HepG2 (cell line): ENCODE results near the gene EXTL1. TPM values are rescaled to one million over a fixed set of nuclear protein-coding genes. Genes with fewer than 3 reads are reported as not detected.

Experiments used
- ATAC-seq: fragments of 200-7000 bp; cut with Tn5 transposase; 3 replicates; pipeline ENCODE4 v1.9.1; 2020; ENCODE audit warnings: mild to moderate bottlenecking, moderate library complexity
- BruUV-seq: library from RNA; stranded (reverse); fragments of 400-500 nt; replicated peaks from 2 replicates; lab custom pipeline; 2021; lab: Mats Ljungman, UMichigan
- CTCF ChIA-PET: fragments of 300-600 bp; formaldehyde crosslinking; extraction: SDS; loops from one replicate; lab custom pipeline; 2021; ENCODE audit warnings: low total read pairs, inconsistent platforms, low intra/inter-chr PET ratio; lab: Yijun Ruan, JAX
- POLR2A ChIA-PET: fragments of 350-600 bp; sonication (Branson Sonifier 250); formaldehyde crosslinking; loops from one replicate; lab custom pipeline; 2020; ENCODE audit warnings: antibody characterized with exemption, inconsistent platforms; lab: Yijun Ruan, JAX
- DNase-seq: peaks from one replicate; pipeline ENCODE4 v3.0.0-alpha.2; 2015; ENCODE audit warnings: low spot score
- FAIRE-seq: peaks from 3 replicates; lab custom pipeline; 2011; peaks lifted over from hg19 to GRCh38; lab: Jason Lieb, UNC
- H2AFZ ChIP-seq: one replicate; pipeline ENCODE4 v1.6.1; 2011; ENCODE audit warnings: low read length, inconsistent platforms
- H3K27ac ChIP-seq: fragments of 300-600 bp; 3 replicates; pipeline ENCODE4 v1.8.0; 2011; ENCODE audit warnings: mixed run types, mild to moderate bottlenecking, mixed read lengths, low read length, inconsistent platforms; ENCODE audit not compliant: insufficient read depth; ENCODE audit errors: extremely low read length
- H3K27me3 ChIP-seq, 2 experiments: fragments of 200-600 bp in 1 of 2; 2 replicates in 1 of 2; 3 replicates in 1 of 2; pipeline versions ENCODE4 v1.6.0 to v1.8.0; 2011; ENCODE audit warnings: low read length in 2 of 2, mild to moderate bottlenecking in 2 of 2, moderate library complexity in 2 of 2, inconsistent platforms in 1 of 2; ENCODE audit not compliant: insufficient read depth in 2 of 2, control insufficient read depth in 1 of 2
- H3K36me3 ChIP-seq, 2 experiments: fragments of 200-600 bp in 1 of 2; replicated peaks in 1 of 2; 2 replicates in 1 of 2; 3 replicates in 1 of 2; pipeline versions ENCODE4 v1.5.1 to v1.8.0; 2011; ENCODE audit warnings: low read length in 2 of 2, inconsistent platforms in 1 of 2; ENCODE audit not compliant: insufficient read depth in 2 of 2, control insufficient read depth in 1 of 2
- H3K4me1 ChIP-seq: 2 replicates; pipeline ENCODE4 v1.5.1; 2012; ENCODE audit warnings: low read length, inconsistent platforms; ENCODE audit not compliant: insufficient read depth
- H3K4me2 ChIP-seq: 2 replicates; pipeline ENCODE4 v1.6.0; 2011; ENCODE audit warnings: low read depth, low read length, inconsistent platforms
- H3K4me3 ChIP-seq, 3 experiments: fragments of 200-600 bp in 1 of 3; sonication (generic), shearing (Covaris generic) in 1 of 3; replicated peaks in 1 of 3; 2 replicates each; pipeline ENCODE4 v1.5.1; 2011 to 2016; ENCODE audit warnings: low read length in 3 of 3, inconsistent platforms in 2 of 3, low read depth in 2 of 3, mild to moderate bottlenecking in 2 of 3, control low read depth in 1 of 3, mixed read lengths in 1 of 3; ENCODE audit not compliant: insufficient read depth in 1 of 3
- H3K79me2 ChIP-seq: one replicate; pipeline ENCODE4 v1.6.1; 2011; ENCODE audit warnings: low read length, inconsistent platforms; ENCODE audit not compliant: insufficient read depth
- H3K9ac ChIP-seq: 2 replicates; pipeline ENCODE4 v1.6.0; 2011; ENCODE audit warnings: mild to moderate bottlenecking, low read depth, low read length, inconsistent platforms; ENCODE audit not compliant: insufficient read depth
- H3K9me3 ChIP-seq: 2 replicates; pipeline ENCODE4 v1.5.1; 2012; ENCODE audit warnings: mild to moderate bottlenecking, low read length
- H4K20me1 ChIP-seq: 2 replicates; pipeline ENCODE4 v1.6.0; 2011; ENCODE audit warnings: inconsistent platforms, mild to moderate bottlenecking, low read length, moderate library complexity; ENCODE audit not compliant: insufficient read depth
- ARNTL ChIP-seq: sonication (generic); formaldehyde crosslinking; IDR thresholded peaks from 2 replicates; pipeline ENCODE4 v1.4.0; 2020; ENCODE audit warnings: mild to moderate bottlenecking, missing genetic modification reagents
- ATF7 ChIP-seq, 2 experiments: fragments of 450-650 bp in 1 of 2; sonication (generic) in 1 of 2; formaldehyde crosslinking in 1 of 2; IDR thresholded peaks; 2 replicates each; pipeline versions ENCODE4 v1.4.0 to v1.6.1; 2016 to 2020; ENCODE audit warnings: antibody characterized with exemption in 1 of 2, mild to moderate bottlenecking in 1 of 2, missing genetic modification reagents in 1 of 2
- FOXM1 ChIP-seq: sonication (generic); formaldehyde crosslinking; IDR thresholded peaks from 2 replicates; pipeline ENCODE4 v1.5.0; 2020; ENCODE audit warnings: missing genetic modification reagents
- GPN1 ChIP-seq: sonication (generic); formaldehyde crosslinking; IDR thresholded peaks from 2 replicates; pipeline ENCODE4 v1.5.1; 2020; ENCODE audit warnings: missing genetic modification reagents, borderline replicate concordance
- ISL2 ChIP-seq: sonication (generic); formaldehyde crosslinking; IDR thresholded peaks from 2 replicates; pipeline ENCODE4 v1.5.0; 2020; ENCODE audit warnings: missing genetic modification reagents
- MTA1 ChIP-seq: sonication (generic); formaldehyde crosslinking; IDR thresholded peaks from 2 replicates; pipeline ENCODE4 v1.4.0; 2020; ENCODE audit warnings: missing genetic modification reagents, mild to moderate bottlenecking, borderline replicate concordance
- MTA3 ChIP-seq: sonication (generic); formaldehyde crosslinking; IDR thresholded peaks from 2 replicates; pipeline ENCODE4 v1.4.0; 2020; ENCODE audit warnings: missing genetic modification reagents
- RNF2 ChIP-seq: fragments of 450-650 bp; conservative IDR thresholded peaks from 2 replicates; pipeline ENCODE4 v1.6.1; 2016; ENCODE audit warnings: low read depth
- ZKSCAN1 ChIP-seq: fragments of 150-350 bp; IDR thresholded peaks from 2 replicates; pipeline ENCODE4 v1.6.1; 2014; ENCODE audit warnings: low read length
- ZNF44 ChIP-seq: sonication (generic); formaldehyde crosslinking; IDR thresholded peaks from 2 replicates; pipeline ENCODE4 v1.5.1; 2020; ENCODE audit warnings: mild to moderate bottlenecking, missing genetic modification reagents
- ZNF547 ChIP-seq: sonication (generic); formaldehyde crosslinking; IDR thresholded peaks from 2 replicates; pipeline ENCODE4 v1.5.1; 2020; ENCODE audit warnings: mild to moderate bottlenecking, missing genetic modification reagents
- ZNF777 ChIP-seq: sonication (generic); formaldehyde crosslinking; IDR thresholded peaks from 2 replicates; pipeline ENCODE4 v1.4.0; 2020; ENCODE audit warnings: missing genetic modification reagents
- WGBS: methylation state at CpG from one replicate; pipeline ENCODE4 v1.1.6; 2017; ENCODE audit warnings: low lambda C conversion rate; 5-methylcytosine and 5-hydroxymethylcytosine counted together
- in situ Hi-C: cut with HindIII; loops from 2 replicates; pipeline ENCODE4 v1.10.0; 2017; ENCODE audit warnings: low pct_unique_long_range_greater_than_20kb; ENCODE audit not compliant: extremely low pct_ligation_motif_present
- intact Hi-C: fragments of 100-400 bp; cut with micrococcal nuclease; formaldehyde crosslinking; loops from one replicate; pipeline ENCODE4 v1.10.0; 2022; ENCODE audit not compliant: unreplicated experiment
- polyA plus RNA-seq, 8 experiments: library from polyadenylated mRNA; depleted of rRNA in 3 of 8; stranded (reverse) in 7 of 8; unstranded in 1 of 8; fragments of >200 nt; fragmentation: Illumina TruSeq in 4 of 8; extraction: Trizol in 4 of 8; gene quantifications; 2 replicates each; pipeline versions ENCODE4 v1.2.1 to v1.2.3, GENCODE V29; 2011 to 2016; ENCODE audit warnings: low read depth in 4 of 8, missing spikeins in 1 of 8, mixed read lengths in 1 of 8; ENCODE audit not compliant: insufficient read depth in 1 of 8
- total RNA-seq, 5 experiments: library from RNA; depleted of rRNA; stranded (reverse); fragments of >200 nt; fragmentation: Illumina TruSeq; extraction: Trizol; gene quantifications; 2 replicates each; pipeline ENCODE4 v1.2.3, GENCODE V29; 2016; ENCODE audit warnings: low read depth in 1 of 5
- TF ChIP-seq, protein P1 (sequence below): sonication (generic); formaldehyde crosslinking; IDR thresholded peaks from 2 replicates; pipeline ENCODE4 v1.4.0; 2020; ENCODE audit warnings: missing genetic modification reagents, borderline replicate concordance
- TF ChIP-seq, protein P2 (sequence below): sonication (generic); formaldehyde crosslinking; IDR thresholded peaks from 2 replicates; pipeline ENCODE4 v1.5.0; 2020; ENCODE audit warnings: missing genetic modification reagents, mild to moderate bottlenecking, borderline replicate concordance
- TF ChIP-seq, protein P3 (sequence below): sonication (generic); formaldehyde crosslinking; IDR thresholded peaks from 2 replicates; pipeline ENCODE4 v1.8.1; 2022; ENCODE audit warnings: mild to moderate bottlenecking, missing genetic modification reagents

EXTL1 gene
- total and polyA plus RNA-seq, 2 of the 13 experiments (the other 11 are each of a cell fraction or from before 2014, with no cell fraction given): 0.35 to 1.0 TPM

DNA sequence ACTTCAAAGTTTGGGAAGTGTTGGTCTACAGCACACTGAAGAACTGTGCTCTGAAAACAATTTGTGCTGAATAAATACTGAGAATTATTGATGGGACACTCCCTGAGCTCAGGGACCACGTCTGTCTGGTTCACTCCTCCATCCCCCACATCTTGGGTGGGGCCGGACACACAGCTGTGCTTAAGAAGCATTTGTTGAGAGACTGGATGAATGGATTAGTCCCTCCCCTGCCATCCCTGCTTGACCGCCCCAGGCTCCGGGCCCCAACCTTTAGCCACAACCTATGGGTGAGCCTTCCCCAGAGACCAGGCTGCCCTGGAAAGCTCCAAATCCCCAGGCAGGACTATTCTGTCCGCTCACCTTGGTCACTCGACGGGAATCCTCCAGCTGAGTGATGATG, 38.3 kb downstream of the EXTL1 start:
- ATAC-seq (no peak), DNase-seq (no peak), FAIRE-seq (no peak)
- CTCF ChIA-PET: no interaction called here
- H3K27me3 ChIP-seq: peaks cover 1 to 52% of the 10 kb centered on the region in 2 experiments; a peak in 4 of 5 replicates
- in situ Hi-C loops: no loop called here
- H4K20me1 ChIP-seq: no peaks in the 10 kb centered on the region
- no TSS peak for BruUV-seq
- no peak overlapping the region for H3K9ac ChIP-seq
- intact Hi-C loops: no loop called here
- POLR2A ChIA-PET: no interaction called here
- no peak overlapping the region for H3K4me2 ChIP-seq
- H3K9me3 ChIP-seq: no peaks in the 10 kb centered on the region
- H2AFZ ChIP-seq: no peak overlapping the region
- no peaks in the 10 kb centered on the region for H3K79me2 ChIP-seq
- no peaks in the 10 kb centered on the region for H3K4me1 ChIP-seq
- no peak overlapping the region for H3K4me3 ChIP-seq
- 35% methylated on average over 7 of the region's 7 CpGs for WGBS
- TF ChIP-seq, protein P1, sequence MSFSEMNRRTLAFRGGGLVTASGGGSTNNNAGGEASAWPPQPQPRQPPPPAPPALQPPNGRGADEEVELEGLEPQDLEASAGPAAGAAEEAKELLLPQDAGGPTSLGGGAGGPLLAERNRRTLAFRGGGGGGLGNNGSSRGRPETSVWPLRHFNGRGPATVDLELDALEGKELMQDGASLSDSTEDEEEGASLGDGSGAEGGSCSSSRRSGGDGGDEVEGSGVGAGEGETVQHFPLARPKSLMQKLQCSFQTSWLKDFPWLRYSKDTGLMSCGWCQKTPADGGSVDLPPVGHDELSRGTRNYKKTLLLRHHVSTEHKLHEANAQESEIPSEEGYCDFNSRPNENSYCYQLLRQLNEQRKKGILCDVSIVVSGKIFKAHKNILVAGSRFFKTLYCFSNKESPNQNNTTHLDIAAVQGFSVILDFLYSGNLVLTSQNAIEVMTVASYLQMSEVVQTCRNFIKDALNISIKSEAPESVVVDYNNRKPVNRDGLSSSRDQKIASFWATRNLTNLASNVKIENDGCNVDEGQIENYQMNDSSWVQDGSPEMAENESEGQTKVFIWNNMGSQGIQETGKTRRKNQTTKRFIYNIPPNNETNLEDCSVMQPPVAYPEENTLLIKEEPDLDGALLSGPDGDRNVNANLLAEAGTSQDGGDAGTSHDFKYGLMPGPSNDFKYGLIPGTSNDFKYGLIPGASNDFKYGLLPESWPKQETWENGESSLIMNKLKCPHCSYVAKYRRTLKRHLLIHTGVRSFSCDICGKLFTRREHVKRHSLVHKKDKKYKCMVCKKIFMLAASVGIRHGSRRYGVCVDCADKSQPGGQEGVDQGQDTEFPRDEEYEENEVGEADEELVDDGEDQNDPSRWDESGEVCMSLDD: no peak
- no peak for TF ChIP-seq GPN1 (CRISPR knock-in tag)
- no peak for TF ChIP-seq ATF7 (IDR thresholded peaks at IDR 0.05)
- TF ChIP-seq ATF7 (CRISPR knock-in tag; IDR thresholded peaks at IDR 0.05): no peak
- TF ChIP-seq ZKSCAN1: no peak
- TF ChIP-seq ZNF44 (CRISPR knock-in tag): no peak
- TF ChIP-seq ISL2 (CRISPR knock-in tag): no peak
- TF ChIP-seq ZNF547 (CRISPR knock-in tag): no peak
- no peak for TF ChIP-seq ZNF777 (CRISPR knock-in tag)
- TF ChIP-seq RNF2: no peak
- TF ChIP-seq, protein P2, sequence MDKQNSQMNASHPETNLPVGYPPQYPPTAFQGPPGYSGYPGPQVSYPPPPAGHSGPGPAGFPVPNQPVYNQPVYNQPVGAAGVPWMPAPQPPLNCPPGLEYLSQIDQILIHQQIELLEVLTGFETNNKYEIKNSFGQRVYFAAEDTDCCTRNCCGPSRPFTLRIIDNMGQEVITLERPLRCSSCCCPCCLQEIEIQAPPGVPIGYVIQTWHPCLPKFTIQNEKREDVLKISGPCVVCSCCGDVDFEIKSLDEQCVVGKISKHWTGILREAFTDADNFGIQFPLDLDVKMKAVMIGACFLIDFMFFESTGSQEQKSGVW (CRISPR knock-in tag): no peak
- TF ChIP-seq FOXM1 (CRISPR knock-in tag): no peak
- TF ChIP-seq ARNTL (CRISPR knock-in tag): no peak
- TF ChIP-seq, protein P3, sequence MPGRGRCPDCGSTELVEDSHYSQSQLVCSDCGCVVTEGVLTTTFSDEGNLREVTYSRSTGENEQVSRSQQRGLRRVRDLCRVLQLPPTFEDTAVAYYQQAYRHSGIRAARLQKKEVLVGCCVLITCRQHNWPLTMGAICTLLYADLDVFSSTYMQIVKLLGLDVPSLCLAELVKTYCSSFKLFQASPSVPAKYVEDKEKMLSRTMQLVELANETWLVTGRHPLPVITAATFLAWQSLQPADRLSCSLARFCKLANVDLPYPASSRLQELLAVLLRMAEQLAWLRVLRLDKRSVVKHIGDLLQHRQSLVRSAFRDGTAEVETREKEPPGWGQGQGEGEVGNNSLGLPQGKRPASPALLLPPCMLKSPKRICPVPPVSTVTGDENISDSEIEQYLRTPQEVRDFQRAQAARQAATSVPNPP: no peak
- TF ChIP-seq MTA1 (CRISPR knock-in tag): no peak
- TF ChIP-seq MTA3 (CRISPR knock-in tag): no peak
- H3K27ac ChIP-seq: no peak overlapping the region
- no peaks in the 10 kb centered on the region for H3K36me3 ChIP-seq
